ENCODE data around the gene RRAS2. TPM values are rescaled to one million over a fixed set of nuclear protein-coding genes. Genes with fewer than 3 reads are reported as not detected.

RRAS2 gene
- polyA plus RNA-seq, 1 of the 3 experiments (the other 2 are of a cell fraction) = 53.3 TPM

- TF ChIP-seq, protein P1, sequence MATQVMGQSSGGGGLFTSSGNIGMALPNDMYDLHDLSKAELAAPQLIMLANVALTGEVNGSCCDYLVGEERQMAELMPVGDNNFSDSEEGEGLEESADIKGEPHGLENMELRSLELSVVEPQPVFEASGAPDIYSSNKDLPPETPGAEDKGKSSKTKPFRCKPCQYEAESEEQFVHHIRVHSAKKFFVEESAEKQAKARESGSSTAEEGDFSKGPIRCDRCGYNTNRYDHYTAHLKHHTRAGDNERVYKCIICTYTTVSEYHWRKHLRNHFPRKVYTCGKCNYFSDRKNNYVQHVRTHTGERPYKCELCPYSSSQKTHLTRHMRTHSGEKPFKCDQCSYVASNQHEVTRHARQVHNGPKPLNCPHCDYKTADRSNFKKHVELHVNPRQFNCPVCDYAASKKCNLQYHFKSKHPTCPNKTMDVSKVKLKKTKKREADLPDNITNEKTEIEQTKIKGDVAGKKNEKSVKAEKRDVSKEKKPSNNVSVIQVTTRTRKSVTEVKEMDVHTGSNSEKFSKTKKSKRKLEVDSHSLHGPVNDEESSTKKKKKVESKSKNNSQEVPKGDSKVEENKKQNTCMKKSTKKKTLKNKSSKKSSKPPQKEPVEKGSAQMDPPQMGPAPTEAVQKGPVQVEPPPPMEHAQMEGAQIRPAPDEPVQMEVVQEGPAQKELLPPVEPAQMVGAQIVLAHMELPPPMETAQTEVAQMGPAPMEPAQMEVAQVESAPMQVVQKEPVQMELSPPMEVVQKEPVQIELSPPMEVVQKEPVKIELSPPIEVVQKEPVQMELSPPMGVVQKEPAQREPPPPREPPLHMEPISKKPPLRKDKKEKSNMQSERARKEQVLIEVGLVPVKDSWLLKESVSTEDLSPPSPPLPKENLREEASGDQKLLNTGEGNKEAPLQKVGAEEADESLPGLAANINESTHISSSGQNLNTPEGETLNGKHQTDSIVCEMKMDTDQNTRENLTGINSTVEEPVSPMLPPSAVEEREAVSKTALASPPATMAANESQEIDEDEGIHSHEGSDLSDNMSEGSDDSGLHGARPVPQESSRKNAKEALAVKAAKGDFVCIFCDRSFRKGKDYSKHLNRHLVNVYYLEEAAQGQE (IDR thresholded peaks at IDR 0.05; ENCODE audit: low read depth, low read length) = no peak
- TF ChIP-seq POLR2AphosphoS5 (IDR thresholded peaks at IDR 0.05; ENCODE audit: low read depth, low read length) = no peak
These were observed 92.4 kb downstream of the RRAS2 start (continued) for GRCh38 chr11:14266622-14267021.

GRCh38 chr11:14264966-14265365 is 94.0 kb downstream of the RRAS2 start:
- no peak overlapping the region for H3K4me2 ChIP-seq
- H3K27ac ChIP-seq (ENCODE audit: low read depth in 2 of 2, low read length in 1 of 2) = no peak overlapping the region
- H3K27me3 ChIP-seq (ENCODE audit: insufficient read depth) = no peaks in the 10 kb centered on the region
- no peaks in the 10 kb centered on the region for H4K20me1 ChIP-seq (ENCODE audit: insufficient read depth)
- H3F3A ChIP-seq (replicated peaks; ENCODE audit: insufficient read depth) = no peaks in the 10 kb centered on the region
- no peak for TF ChIP-seq USF1 (IDR thresholded peaks at IDR 0.05; ENCODE audit: borderline replicate concordance, low read depth)
- TF ChIP-seq, protein P2, sequence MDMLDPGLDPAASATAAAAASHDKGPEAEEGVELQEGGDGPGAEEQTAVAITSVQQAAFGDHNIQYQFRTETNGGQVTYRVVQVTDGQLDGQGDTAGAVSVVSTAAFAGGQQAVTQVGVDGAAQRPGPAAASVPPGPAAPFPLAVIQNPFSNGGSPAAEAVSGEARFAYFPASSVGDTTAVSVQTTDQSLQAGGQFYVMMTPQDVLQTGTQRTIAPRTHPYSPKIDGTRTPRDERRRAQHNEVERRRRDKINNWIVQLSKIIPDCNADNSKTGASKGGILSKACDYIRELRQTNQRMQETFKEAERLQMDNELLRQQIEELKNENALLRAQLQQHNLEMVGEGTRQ (IDR thresholded peaks at IDR 0.05; ENCODE audit: borderline replicate concordance, low read depth, low read length) = no peak
- no peak for TF ChIP-seq SIN3A (IDR thresholded peaks at IDR 0.05; ENCODE audit: borderline replicate concordance, low read depth, low read length)
- TF ChIP-seq TCF12 (IDR thresholded peaks at IDR 0.05) = no peak
- TF ChIP-seq FOSL2 (IDR thresholded peaks at IDR 0.05; ENCODE audit: borderline replicate concordance, low read depth) = no peak
- TF ChIP-seq, protein P3, sequence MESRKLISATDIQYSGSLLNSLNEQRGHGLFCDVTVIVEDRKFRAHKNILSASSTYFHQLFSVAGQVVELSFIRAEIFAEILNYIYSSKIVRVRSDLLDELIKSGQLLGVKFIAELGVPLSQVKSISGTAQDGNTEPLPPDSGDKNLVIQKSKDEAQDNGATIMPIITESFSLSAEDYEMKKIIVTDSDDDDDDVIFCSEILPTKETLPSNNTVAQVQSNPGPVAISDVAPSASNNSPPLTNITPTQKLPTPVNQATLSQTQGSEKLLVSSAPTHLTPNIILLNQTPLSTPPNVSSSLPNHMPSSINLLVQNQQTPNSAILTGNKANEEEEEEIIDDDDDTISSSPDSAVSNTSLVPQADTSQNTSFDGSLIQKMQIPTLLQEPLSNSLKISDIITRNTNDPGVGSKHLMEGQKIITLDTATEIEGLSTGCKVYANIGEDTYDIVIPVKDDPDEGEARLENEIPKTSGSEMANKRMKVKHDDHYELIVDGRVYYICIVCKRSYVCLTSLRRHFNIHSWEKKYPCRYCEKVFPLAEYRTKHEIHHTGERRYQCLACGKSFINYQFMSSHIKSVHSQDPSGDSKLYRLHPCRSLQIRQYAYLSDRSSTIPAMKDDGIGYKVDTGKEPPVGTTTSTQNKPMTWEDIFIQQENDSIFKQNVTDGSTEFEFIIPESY (IDR thresholded peaks at IDR 0.05; ENCODE audit: borderline replicate concordance, low read depth) = no peak
- TF ChIP-seq MEF2A (IDR thresholded peaks at IDR 0.05; ENCODE audit: borderline replicate concordance, low read depth) = no peak
- ChIA-PET CTCF (no interaction called here), POLR2A (no interaction called here)
- H3K9me3 ChIP-seq = no peaks in the 10 kb centered on the region
- H3K4me1 ChIP-seq (ENCODE audit: control insufficient read depth in 1 of 2, insufficient read depth in 2 of 2, low read depth in 1 of 2, low read length in 1 of 2) = no peaks in the 10 kb centered on the region
- H3K79me2 ChIP-seq (ENCODE audit: insufficient read depth) = no peaks in the 10 kb centered on the region
- no peak overlapping the region for H2AFZ ChIP-seq (ENCODE audit: low read depth)
- no peak overlapping the region for H3K9ac ChIP-seq
- no peaks in the 10 kb centered on the region for H3K9me2 ChIP-seq
- WGBS (ENCODE audit: low lambda C conversion rate) = 94% methylated on average over 2 of the region's 2 CpGs
- no peak overlapping the region for H3K4me3 ChIP-seq (ENCODE audit: low read depth in 2 of 2, low read length in 1 of 2)
- H3K36me3 ChIP-seq (replicated peaks in 1 of 2; ENCODE audit: control insufficient read depth in 1 of 2, insufficient read depth in 2 of 2, low read length in 1 of 2) = peaks cover 0 to 8% of the 10 kb centered on the region in 2 experiments
- no peak for DNase-seq

Measured in SK-N-SH (cell line).